Forelimb muscle (tissue), 1 donor: ENCODE data around the gene IMMP2L. TPM values are rescaled to one million over a fixed set of nuclear protein-coding genes. Genes with fewer than 3 reads are reported as not detected.
"Not testable (repeated sequence)": the region's sequence is repeated elsewhere in the genome, so short reads cannot be mapped to it uniquely, and the experiment has no call there.

Source experiments
- DNase-seq: peaks from one replicate; pipeline ENCODE4 v3.0.0-alpha.2; 2013; ENCODE audit warnings: low read depth
- polyA plus RNA-seq: library from polyadenylated mRNA; unstranded; fragments of 120-200 nt; gene quantifications from one replicate; pipeline ENCODE4 v1.2.1, GENCODE V29; 2013; ENCODE audit not compliant: insufficient read length

The IMMP2L gene
- polyA plus RNA-seq, 1 donor: 15.3 TPM

DNA sequence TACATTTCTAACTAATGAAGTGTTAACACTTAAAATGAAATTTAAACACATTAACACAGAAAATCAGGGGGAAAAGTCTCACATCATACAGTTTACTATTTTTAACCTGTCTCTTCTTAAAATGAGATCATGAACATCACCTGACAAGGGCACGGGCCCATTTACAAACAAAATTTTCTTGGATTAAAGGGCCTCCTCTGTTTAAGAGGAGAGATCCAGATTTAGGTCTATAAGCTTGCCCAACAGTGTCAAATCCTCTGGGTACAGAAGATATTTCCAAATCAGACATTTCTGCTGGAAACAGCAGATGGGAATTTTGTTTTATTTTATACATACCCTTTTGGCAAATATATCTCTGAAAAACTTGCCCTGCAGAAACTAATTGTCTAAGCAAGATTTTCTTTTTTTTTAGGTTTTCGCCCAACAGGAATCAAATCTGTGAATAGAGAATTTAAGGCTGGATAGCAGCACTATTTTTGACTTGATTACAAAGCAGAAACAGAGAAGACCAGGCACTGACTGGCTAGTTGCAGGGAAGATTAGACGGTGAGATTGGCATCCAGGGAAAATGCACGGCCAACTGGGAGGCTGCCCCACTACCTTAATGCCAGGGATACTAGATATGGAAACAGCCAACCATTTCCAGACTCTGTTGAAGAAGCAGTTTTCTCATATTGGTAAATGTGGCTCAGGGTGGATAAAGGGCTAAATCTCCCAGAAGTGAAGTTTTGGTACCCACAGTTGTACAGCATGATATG is 298.0 kb downstream of the IMMP2L start:
- no peak for DNase-seq

- DNase-seq: no peak
Measured at GRCh38 chr7:111262293-111263116, 299.8 kb downstream of the IMMP2L start.

- DNase-seq: no peak
Measured at GRCh38 chr7:111261496-111261895, 300.8 kb downstream of the IMMP2L start.

DNA sequence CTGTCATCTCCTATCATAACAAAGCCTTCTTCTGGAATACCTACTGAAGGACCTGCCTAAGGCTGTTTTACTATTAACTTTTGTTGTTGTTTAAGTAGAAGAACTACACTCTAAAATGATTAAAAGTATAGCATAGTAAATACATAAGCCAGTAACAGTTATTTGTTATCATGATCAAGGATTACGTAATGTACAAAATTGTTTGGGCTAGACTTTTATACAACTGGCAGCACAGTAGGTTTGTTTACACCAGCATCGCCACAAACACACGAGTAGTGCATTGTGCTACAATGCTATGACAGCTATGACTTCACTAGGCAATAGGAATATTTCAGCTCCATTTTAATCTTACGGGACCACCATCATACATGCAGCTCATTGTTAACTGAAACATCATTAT is 302.3 kb downstream of the IMMP2L start:
- no peak for DNase-seq

GRCh38 chr7:111256391-111256790 is 305.9 kb downstream of the IMMP2L start:
- DNase-seq: no peak

- DNase-seq: no peak
Measured at GRCh38 chr7:111255576-111255975, 306.7 kb downstream of the IMMP2L start.

DNA sequence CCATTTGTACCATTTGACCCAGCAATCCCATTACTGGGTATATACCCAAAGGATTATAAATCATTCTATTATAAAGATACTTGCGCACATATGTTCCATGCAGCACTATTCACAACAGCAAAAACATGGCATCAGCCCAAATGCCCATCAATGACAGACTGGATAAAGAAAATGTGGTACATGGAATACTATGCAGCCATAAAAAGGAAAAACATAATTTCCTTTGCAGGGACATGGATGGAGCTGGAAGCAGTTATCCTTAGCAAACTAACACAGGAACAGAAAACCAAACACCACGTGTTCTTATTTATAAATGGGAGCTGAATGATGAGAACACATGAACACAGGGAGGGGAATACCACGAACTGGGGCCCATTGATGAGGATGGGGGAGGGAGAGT is 310.9 kb downstream of the IMMP2L start:
- not testable (repeated sequence) for DNase-seq

DNA sequence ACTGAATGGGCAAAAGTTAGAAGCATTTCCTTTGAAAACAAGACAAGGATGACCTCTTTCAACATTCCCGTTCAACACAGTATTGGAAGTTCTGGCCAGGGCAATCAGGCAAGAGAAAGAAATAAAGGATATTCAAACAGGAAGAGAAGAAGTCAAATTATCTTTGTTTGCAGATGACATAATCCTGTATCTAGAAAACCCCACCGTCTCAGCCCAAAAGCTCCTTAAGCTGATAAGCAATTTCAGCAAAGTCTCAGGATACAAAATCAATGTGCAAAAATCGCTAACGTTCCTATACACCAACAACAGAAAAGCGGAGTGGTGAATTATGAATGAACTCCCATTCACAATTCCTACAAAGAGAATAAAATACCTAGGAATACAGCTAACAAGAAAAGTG is 312.5 kb downstream of the IMMP2L start:
- not testable (repeated sequence) for DNase-seq

DNA sequence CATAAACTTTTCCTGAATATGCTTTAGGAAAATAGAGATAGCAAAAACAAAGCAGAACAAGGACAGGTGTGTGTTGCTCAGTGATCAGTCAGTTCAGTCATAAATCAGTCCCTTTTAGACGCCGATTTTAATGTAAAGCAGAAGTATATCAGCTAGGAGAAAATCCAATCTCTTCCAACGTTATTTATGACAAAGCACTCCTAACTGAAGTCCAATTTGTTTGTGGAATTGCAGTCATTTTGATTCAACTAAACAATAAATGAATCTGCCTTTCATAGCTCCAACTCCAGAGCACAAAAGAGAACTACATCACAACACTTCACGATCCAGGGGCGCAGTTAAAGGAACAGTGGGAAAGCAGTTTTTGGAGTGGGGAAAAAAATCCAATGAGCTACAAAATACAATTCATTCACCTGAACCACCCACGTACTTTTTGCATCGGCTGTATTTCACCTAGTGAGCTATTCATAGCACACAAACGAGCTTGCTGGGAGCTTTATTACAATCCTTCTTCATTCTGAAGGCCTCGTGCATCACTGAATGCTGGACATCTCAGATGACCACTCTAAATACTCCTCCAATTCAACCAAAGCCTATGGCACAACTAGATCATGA is 320.0 kb downstream of the IMMP2L start:
- no peak for DNase-seq

DNA sequence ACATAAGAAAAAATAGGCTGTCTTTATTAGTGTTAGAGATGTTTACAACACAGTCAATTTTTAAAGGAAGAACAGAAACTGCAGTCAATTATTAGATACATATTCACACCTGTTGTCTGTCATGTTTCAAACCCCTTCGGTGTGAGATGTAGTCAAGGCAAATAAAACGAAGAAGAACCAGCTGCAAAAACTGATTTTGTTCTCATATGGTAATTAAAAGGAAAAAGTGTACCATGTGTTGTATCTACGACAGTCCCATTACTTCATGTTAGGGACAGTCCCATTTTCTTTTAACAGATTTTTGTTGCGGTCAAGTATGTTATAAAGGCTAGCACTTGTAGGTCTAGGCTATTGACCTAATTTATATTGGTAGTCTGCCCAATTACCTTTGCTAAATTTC is 321.9 kb downstream of the IMMP2L start:
- no peak for DNase-seq

GRCh38 chr7:111239437-111239836 is 322.9 kb downstream of the IMMP2L start:
- DNase-seq: no peak

DNA sequence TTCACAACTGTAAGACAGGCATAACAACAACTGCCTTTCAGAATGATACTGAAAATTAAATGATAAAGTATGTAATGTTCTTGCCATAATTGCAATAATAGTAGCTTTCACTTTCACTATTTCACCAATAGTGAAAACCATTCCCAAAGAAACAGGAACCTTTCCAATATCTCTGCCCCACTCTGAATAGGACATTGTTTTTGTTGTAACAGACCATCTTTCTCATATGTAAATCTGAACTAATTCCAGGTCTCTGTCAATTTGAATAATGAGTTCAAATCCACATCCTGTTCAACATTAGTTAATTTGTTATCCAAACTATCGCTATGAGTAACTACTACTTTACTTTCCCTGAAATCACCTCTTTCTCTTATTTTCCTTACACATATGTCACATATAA is 323.4 kb downstream of the IMMP2L start:
- no peak for DNase-seq

GRCh38 chr7:111235709-111236108 is 326.6 kb downstream of the IMMP2L start:
- DNase-seq: no peak

DNA sequence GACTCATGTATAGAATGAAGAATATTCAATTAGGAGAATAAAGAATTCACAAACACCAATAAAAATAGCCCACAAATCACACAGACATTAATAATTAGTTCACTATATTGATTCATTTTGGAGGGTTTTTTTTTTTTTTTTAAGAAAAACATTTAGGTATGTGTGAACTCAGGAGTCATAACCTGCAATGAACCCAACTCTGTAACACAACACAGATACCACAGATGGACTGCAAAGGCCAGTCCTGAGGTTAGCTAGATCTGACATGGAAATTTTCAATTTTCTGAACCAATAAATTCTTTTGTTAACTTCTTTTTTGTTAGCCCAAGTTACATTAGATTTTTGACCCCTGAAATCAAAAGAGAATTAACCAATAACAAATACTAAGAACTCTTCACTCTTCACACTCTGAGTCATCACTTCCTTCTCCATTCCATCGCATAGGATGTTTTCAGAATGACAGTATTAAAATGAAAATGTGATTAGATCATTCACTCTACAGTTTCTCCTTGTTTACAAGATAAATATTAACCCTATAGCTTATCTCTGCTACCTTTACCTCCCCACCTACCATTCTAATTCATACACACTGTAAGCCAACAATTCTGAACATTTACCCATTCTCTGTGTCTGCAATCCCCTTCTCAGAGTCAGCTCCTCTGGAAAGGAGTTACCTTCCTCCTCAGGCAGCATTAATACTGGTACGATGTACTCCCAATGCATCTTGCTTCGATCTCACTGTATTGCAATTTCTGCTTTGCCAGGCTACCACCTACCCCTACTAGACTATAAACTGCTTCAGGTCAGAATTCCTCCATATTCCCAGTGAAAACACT is 329.8 kb downstream of the IMMP2L start:
- DNase-seq: no peak

GRCh38 chr7:111229916-111230315 is 332.4 kb downstream of the IMMP2L start:
- DNase-seq: no peak

GRCh38 chr7:111229181-111229740 is 333.0 kb downstream of the IMMP2L start:
- no peak for DNase-seq

DNA sequence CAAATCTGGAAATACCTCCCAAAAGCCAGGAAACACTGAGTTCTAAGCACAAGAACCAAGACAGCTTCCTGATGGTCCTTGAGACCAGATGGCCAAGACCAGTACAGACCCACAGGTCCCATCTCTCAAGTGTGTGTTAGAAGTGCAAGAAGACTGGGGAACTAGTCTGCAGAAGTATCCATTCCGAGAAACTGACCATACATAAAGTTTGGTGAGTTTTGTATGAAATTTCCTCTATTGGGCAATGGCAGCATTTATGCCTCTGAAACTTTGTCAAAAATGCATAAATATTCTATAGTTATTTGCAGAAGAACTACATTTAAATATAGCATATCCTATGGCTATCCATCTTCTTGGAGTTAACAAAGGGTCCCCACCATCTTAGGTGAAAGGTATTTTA is 333.9 kb downstream of the IMMP2L start:
- no peak for DNase-seq

DNA sequence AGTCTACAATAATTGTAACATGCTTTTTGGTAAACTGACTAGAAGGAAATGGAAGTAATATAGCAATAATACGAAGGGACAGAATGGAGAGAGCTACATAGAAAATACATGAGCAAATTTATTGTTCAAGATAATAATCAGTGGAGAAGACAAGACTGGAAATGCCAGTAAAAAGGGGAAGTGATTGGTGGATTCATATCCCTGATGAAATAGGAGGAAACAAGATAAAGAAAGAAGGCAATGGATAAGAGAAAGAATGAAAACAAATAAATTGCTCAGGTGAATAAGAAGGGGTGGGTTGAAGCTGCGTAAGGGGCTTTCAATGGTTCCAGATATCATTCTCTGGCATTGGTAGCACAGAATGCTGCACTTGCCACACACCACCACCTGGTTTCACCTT is 335.5 kb downstream of the IMMP2L start:
- no peak for DNase-seq

DNA sequence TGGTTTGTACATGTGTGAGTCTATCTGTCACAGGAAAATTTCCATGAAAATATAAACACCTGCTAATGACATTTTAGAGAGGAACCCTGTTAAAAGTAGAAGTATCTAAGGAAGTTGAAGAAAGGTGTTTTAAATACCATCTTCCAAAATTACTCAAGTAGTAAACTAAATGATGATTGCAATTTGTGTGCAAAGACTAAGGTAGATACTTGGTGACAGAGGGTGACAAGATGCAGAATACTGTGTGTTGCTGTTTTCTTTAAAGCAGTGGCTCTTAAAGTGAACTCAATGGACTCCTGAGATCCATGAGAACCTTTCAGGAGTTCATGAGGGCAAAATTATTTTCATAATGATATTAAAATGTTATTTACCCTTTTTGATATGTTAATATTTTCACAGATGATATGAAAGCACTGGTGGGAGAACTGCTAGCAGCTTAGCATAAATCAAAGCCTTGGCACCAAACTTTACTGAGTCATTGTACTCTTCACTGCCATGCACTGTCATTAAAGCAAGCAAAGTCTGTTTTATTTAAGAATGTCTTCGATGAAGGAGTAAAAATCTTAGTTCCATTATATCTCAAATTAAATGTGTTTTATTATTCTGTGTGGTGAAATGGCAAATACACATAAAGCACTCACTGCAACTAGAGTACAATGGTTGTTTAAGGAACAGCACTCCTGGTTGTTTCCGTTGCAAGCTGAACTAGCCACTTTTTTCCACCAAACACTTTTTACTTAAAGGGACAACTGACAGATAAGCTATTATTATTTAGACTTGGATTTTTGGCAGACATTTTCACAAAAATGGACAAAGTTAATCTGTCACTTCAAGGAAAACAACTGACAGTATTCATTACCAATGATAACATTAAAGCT is 337.7 kb downstream of the IMMP2L start:
- DNase-seq: no peak

GRCh38 chr7:111223802-111224253 is 338.5 kb downstream of the IMMP2L start:
- no peak for DNase-seq
